HG03108 (cell line): ENCODE data around the gene COL9A3.

Experiments
- ATAC-seq: cut with Tn5 transposase; IDR thresholded peaks from one replicate; pipeline ENCODE4 v1.9.1; 2021; ENCODE audit warnings: moderate library complexity; ENCODE audit not compliant: unreplicated experiment

Gene COL9A3

DNA sequence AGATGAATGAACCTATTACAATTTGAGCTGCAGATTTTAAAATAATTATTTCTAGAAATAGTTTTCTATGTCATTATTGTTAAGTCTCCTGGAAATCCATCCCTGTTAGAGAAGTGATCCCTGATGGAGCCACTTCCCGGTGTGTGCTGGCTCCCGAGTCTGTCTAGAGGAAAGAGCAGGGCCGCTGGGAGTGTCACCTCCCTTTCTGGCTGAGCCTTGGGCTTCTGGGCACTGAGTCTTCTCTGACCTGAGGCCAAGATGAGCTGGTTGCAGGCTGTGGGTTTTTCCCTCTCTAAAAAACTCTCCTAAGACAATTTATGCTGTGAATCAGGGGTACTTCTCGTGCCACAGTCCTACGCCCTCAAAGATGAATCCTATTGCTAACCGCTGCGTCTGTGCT is 73.6 kb downstream of the COL9A3 start:
- no peak for ATAC-seq
